Sigmoid colon (tissue), 4 donors: ENCODE measurements around the gene ITPR1.

Experiments
- CTCF ChIP-seq, 4 experiments: fragments of 450-650 bp in 3 of 4; fragments of 200-600 bp in 1 of 4; IDR thresholded peaks; one replicate each; pipeline ENCODE4 v1.5.1; 2016 to 2019; ENCODE audit warnings: antibody characterized with exemption in 4 of 4, mild to moderate bottlenecking in 3 of 4, moderate library complexity in 2 of 4
- EP300 ChIP-seq, 4 donors: sonication (generic); formaldehyde crosslinking; IDR thresholded peaks; one replicate each; pipeline ENCODE4 v1.6.1; 2017; ENCODE audit warnings: antibody characterized with exemption in 4 of 4
- POLR2A ChIP-seq, 2 donors: fragments of 450-650 bp; IDR thresholded peaks; one replicate each; pipeline ENCODE4 v1.6.1; 2016; ENCODE audit warnings: antibody characterized with exemption in 2 of 2, mild to moderate bottlenecking in 2 of 2, moderate library complexity in 2 of 2
- POLR2AphosphoS5 ChIP-seq, 4 donors: sonication (generic); formaldehyde crosslinking; IDR thresholded peaks; one replicate each; pipeline ENCODE4 v1.6.1; 2017; ENCODE audit warnings: antibody characterized with exemption in 4 of 4

GRCh38 chr3:4596612-4597011, 103.5 kb downstream of the ITPR1 start:
- TF ChIP-seq POLR2A (IDR thresholded peaks at IDR 0.05) (no peak), CTCF (IDR thresholded peaks at IDR 0.05) (no peak), POLR2AphosphoS5 (IDR thresholded peaks at IDR 0.05) (no peak), EP300 (IDR thresholded peaks at IDR 0.05) (no peak)
